Occipital lobe (tissue), 2 donors: Measurements from ENCODE around the gene LHX1. TPM values are rescaled to one million over a fixed set of nuclear protein-coding genes. Genes with fewer than 3 reads are reported as not detected.

Source experiments
- DNase-seq: peaks from one replicate; lab custom pipeline; 2025; lab: John Stamatoyannopoulos, UW
- total RNA-seq: library from RNA; depleted of rRNA; stranded (reverse); fragments of >200 nt; gene quantifications from one replicate; pipeline ENCODE4 v1.2.3, GENCODE V29; 2014

LHX1 gene
- not detected for total RNA-seq

DNA sequence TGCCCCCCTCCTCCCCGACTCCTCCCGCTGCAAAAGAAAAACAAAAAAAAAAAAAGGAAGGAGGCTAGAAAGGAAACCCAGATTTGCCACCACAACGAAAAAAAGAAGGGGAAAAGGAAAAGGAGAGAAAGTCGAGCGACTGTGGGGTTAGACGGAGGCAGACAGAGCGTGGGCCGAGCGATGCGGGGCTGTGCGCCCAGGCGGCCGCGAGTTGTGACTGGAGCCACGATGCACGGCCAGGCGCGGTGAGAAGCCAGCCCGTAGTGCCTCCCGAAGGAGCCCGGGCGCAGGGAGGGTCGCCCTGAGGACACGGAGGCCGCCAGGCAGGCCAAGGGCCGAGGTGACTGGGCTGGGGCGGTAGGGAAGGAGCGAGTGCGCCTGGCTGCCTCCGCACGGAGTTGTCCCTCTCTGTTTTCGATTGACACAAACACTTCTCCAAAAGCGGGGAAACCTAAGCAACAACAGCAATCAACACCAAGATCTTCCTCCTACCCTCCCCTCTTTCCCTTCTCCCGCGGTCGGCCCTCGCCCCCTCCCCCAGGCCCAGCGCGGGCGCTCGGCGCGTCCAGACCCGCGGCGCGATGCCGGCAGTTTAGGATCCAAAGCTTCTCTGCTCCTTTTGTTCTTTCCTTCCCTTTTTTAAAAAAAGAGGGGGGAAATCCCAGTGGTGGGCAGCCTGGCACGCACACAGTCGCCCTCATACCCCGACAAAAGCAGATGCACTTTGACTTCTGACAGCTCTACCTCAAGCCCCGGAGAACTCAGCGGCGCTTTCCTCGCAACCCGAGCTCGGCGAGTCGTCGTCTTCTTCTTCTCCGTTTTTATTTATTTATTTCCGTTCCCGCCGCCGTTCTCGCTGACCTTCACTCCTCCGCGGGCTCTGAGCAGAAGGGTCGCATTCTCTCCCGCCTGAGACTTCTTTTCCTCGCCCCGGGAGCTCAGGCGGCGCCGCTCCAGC is at the start of gene LHX1:
Gene LHX1 (plus strand): TSS at position 475 of the 958 bp plus-strand sequence. CDS start 723 bp downstream, outside the sequence.
- no peak for DNase-seq

DNA sequence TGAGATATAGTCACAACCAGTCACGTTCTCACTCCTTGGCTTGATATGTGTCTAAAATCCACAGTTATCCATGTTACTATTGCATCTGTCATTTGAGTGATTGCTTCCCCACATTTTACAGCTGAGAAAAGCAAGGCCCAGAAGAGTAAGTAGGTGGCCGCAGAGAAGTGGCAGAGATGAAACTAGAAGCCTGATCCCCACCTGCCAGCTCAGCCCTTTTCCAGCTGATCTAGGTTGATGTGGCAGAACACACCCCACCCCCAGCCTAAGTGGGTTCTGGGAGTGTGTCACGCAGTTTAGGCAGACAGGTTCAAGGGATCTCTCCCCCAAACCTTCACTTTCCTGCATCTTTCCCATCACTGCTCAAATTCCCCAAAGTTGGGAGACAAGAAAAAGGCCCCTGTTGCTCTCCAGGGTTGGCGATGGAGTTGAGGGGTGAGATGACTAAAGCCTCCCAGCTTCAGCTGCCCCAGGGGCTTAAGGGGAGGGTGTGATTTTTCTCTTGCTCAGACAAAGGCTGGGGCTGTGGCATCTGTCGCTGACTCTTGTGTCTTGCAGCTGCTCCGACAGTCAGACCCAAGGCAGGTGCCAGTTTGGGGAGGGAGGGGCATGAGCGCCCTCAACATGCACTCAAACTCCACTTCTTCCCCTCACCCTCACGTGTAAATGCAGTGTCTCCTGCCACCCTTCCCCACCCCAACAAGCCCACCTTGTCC is 48.9 kb upstream of the LHX1 start:
- DNase-seq, result no peak

- no peak for DNase-seq
Measured at GRCh38 chr17:36889770-36890349, 47.4 kb upstream of the LHX1 start.

DNA sequence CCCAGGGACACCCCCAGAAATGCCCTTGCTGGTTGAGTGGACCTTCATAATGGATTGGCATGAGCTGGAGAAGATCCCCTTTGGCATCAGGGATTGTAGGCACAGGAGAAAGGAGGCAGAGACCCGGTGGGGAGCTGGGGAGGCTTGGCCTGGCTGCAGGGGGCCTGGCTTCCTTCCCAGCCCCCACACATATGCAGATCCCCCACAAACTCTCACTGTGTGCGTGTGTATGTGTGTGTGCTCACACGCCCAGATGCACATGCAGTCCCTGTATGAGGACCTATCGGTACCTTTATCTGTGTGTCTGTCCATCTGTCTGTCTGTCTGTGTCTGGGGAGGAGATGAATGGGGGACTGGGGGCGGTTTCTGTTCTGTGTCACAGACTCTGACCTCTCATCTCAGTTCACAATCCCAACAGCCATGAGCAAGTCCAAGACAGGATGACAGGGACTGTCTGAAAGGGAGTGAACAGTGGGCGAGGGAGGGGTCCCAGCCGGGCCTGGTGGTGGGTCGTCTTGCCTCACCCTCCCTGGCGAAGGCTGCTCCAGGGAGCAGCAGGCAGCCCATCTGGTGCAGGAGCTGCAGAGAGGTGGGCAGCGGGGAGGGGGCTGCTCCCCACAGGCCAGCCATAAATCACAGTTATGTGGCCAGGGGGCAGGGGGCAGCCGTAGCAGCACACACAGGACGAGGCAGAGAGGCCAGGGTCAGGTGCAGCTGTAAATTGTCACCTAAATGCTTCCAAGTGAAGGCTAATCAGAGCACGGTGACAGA is 46.7 kb upstream of the LHX1 start:
- DNase-seq, result no peak

GRCh38 chr17:36892112-36892838 is 45.0 kb upstream of the LHX1 start:
- no peak for DNase-seq

GRCh38 chr17:36894177-36894576 is 43.1 kb upstream of the LHX1 start:
- DNase-seq, result no peak

- DNase-seq, result no peak
Measured at GRCh38 chr17:36894925-36895324, 42.4 kb upstream of the LHX1 start.

- no peak for DNase-seq
Measured at GRCh38 chr17:36899250-36900159, 37.8 kb upstream of the LHX1 start.

- DNase-seq, result no peak
Measured at GRCh38 chr17:36900160-36900512, 37.1 kb upstream of the LHX1 start.

DNA sequence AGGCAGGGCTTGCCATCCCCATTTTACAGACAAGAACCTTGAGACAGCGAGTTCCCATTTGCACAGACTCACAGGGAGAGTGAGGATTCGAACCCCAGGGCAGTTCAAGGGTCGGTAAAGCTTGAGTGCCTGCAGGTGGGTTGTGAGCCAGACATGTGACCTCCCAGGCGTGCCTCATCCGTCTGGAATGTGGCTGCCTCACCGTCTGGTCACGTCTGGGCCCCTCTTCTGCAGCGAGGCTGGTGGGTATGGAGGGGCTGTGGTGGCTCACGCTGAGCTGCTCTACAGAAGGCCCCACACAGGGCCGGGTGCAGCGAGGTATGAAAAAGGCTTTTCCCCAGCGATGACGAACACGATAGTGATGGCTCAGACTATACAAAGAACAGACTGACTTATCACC is 35.8 kb upstream of the LHX1 start:
- no peak for DNase-seq

DNA sequence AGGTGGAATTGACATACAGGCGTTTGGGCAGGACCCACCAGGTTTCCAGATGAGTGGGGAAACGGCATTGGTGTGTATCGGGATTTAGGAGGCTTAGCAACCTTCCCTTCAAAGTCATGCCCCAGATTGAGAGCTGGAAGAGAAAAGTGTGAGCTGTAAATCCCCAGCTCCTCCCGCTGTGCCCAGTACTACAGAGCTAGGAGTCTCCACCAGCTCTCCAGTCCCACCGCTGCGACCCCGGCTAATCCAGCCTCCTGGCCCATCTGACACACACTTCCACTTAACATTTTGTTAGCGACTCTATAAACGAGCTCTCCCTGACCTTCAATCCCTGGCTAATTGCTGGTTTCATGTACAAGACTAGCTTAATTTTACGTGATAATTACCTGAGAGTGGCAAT is 29.9 kb upstream of the LHX1 start:
- DNase-seq, result no peak

- no peak for DNase-seq
Measured at GRCh38 chr17:36910513-36910912, 26.8 kb upstream of the LHX1 start.

- DNase-seq, result no peak
Measured at GRCh38 chr17:36911001-36911400, 26.3 kb upstream of the LHX1 start.

- no peak for DNase-seq
Measured at GRCh38 chr17:36913132-36913531, 24.1 kb upstream of the LHX1 start.

DNA sequence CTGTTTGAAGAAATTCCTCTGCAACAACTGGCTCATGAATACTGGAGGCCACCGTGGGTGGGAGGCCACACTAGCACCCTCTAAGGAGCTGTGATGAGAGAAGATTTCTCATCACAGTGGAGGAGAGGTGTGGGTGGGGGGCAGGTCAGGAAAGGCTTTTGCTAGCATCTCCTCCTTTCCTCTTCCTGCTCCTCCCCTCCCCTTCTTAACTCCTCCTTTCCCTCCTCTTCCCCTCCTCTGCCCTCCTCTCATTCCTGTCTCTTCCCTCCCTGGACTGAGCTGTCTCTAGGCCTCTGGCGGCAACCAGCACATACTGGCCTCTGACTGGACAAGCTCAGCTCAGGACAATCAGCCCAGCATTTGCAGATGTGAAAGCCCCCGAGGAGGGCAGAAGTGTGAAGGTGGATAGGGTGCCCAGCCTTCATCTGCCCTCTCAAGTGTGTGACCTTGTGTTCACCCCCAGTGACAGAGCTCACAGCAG is 19.0 kb upstream of the LHX1 start:
- DNase-seq, result no peak

GRCh38 chr17:36919407-36919968 is 17.8 kb upstream of the LHX1 start:
- no peak for DNase-seq

- no peak for DNase-seq
Measured at GRCh38 chr17:36920032-36921005, 17.0 kb upstream of the LHX1 start.
